ENCODE results near the gene SCPEP1.

GRCh38 chr17:56983366-56983765, 5.4 kb downstream of the SCPEP1 start:
- no peak for TF ChIP-seq ZNF384 (IDR thresholded peaks at IDR 0.05)
- TF ChIP-seq PKNOX1 (IDR thresholded peaks at IDR 0.05), result no peak
- no peak for TF ChIP-seq TARDBP (IDR thresholded peaks at IDR 0.05)
- TF ChIP-seq FOXA1 (IDR thresholded peaks at IDR 0.05), result no peak
- TF ChIP-seq FOXM1 (IDR thresholded peaks at IDR 0.05; ENCODE audit: borderline replicate concordance), result no peak
- no peak for TF ChIP-seq FOXK2 (IDR thresholded peaks at IDR 0.05)
- no peak for TF ChIP-seq HDGF (IDR thresholded peaks at IDR 0.05; ENCODE audit: borderline replicate concordance)
- TF ChIP-seq ARNT (IDR thresholded peaks at IDR 0.05), result no peak
- TF ChIP-seq BHLHE40 (IDR thresholded peaks at IDR 0.05; ENCODE audit: borderline replicate concordance), result no peak

All from HEK293T (cell line).